HL-60 (cell line): ENCODE measurements around the gene AOC3.
"Not testable (repeated sequence)": the region's sequence is repeated elsewhere in the genome, so short reads cannot be mapped to it uniquely, and the experiment has no call there.

Source experiments
- DNase-seq, 2 experiments: peaks; one replicate each; pipeline ENCODE4 v3.0.0-alpha.2; 2010 to 2020; ENCODE audit warnings: low read depth in 1 of 2, low spot score in 1 of 2
- H3K27ac ChIP-seq: fragments of 250-450 bp; sonication (Bioruptor Pico); replicated peaks from 2 replicates; pipeline ENCODE4 v1.5.1; 2020; ENCODE audit warnings: mild to moderate bottlenecking, moderate library complexity
- H3K27me3 ChIP-seq: fragments of 250-450 bp; sonication (Bioruptor Pico); 2 replicates; pipeline ENCODE4 v1.5.1; 2021; ENCODE audit warnings: mild to moderate bottlenecking, moderate library complexity; ENCODE audit not compliant: insufficient read depth, poor library complexity, severe bottlenecking
- H3K4me3 ChIP-seq: replicated peaks from 2 replicates; pipeline ENCODE4 v1.5.1; 2011; ENCODE audit warnings: mild to moderate bottlenecking, control low read depth, low read length; ENCODE audit not compliant: insufficient read depth
- GABPA ChIP-seq: IDR thresholded peaks from 2 replicates; pipeline ENCODE4 v1.6.1; 2012; ENCODE audit warnings: low read depth
- POLR2AphosphoS5 ChIP-seq: IDR thresholded peaks from 2 replicates; pipeline ENCODE4 v1.6.1; 2012; ENCODE audit warnings: low read depth
- SPI1 ChIP-seq: IDR thresholded peaks from 2 replicates; pipeline ENCODE4 v1.6.1; 2012; ENCODE audit warnings: low read depth, mild to moderate bottlenecking, borderline replicate concordance
- TF ChIP-seq, protein P1 (sequence below): IDR thresholded peaks from one replicate; pipeline ENCODE4 v1.5.1; 2011; ENCODE audit warnings: low read length, control low read depth, inconsistent platforms; ENCODE audit not compliant: insufficient read depth
- TF ChIP-seq, protein P2 (sequence below): IDR thresholded peaks from 2 replicates; pipeline ENCODE4 v1.6.1; 2012; ENCODE audit warnings: low read depth; ENCODE audit not compliant: insufficient replicate concordance

Gene AOC3

DNA sequence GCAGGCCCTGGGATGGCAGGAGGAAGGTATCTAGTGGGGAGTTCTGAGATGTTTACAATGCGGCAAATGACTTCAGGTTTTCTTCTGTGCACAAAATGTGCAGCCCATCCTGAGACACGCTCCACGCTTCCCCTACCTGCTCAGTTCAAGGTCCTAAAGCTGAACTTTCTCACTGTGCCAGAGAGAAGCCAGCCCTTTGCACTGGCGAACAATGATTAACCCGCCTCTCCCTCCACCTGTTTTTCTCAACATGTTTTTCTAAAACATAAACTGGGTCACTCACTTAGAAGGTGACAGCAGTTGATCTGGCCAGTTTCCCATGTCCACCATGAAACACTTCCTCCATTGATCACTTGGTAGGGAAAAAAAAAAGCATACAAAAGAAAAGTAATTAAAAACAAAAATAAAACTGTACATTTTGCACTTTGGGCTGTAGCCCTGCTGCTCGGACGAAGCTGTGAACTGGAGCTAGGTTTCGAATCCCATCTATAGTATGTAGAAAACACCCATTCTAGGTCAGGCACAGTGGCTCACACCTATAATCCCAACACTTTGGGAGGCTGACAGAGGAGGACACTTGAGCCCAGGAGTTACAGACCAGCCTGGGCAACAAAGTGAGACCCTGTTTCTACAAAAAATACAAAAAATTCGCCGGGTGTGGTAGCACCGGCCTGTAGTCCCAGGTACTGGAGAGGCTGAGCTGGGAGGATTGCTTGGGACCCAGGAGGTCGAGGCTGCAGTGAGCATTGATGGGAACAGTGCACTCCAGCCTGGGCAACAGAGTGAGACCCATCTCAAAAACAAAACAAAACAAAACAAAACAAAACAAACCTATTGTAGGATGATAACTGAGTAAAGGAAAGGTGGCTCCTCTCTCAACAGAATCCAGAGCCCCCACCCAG is 43.5 kb downstream of the AOC3 start:
- Histone ChIP-seq H3K4me3 (no peak overlapping the region), H3K27me3 (no peaks in the 10 kb centered on the region), H3K27ac (peak overlapping the region; percentile 56)
- TF ChIP-seq, protein P1, sequence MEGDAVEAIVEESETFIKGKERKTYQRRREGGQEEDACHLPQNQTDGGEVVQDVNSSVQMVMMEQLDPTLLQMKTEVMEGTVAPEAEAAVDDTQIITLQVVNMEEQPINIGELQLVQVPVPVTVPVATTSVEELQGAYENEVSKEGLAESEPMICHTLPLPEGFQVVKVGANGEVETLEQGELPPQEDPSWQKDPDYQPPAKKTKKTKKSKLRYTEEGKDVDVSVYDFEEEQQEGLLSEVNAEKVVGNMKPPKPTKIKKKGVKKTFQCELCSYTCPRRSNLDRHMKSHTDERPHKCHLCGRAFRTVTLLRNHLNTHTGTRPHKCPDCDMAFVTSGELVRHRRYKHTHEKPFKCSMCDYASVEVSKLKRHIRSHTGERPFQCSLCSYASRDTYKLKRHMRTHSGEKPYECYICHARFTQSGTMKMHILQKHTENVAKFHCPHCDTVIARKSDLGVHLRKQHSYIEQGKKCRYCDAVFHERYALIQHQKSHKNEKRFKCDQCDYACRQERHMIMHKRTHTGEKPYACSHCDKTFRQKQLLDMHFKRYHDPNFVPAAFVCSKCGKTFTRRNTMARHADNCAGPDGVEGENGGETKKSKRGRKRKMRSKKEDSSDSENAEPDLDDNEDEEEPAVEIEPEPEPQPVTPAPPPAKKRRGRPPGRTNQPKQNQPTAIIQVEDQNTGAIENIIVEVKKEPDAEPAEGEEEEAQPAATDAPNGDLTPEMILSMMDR = no peak
- TF ChIP-seq POLR2AphosphoS5 (no peak), SPI1 (no peak), GABPA (no peak)
- TF ChIP-seq, protein P2, sequence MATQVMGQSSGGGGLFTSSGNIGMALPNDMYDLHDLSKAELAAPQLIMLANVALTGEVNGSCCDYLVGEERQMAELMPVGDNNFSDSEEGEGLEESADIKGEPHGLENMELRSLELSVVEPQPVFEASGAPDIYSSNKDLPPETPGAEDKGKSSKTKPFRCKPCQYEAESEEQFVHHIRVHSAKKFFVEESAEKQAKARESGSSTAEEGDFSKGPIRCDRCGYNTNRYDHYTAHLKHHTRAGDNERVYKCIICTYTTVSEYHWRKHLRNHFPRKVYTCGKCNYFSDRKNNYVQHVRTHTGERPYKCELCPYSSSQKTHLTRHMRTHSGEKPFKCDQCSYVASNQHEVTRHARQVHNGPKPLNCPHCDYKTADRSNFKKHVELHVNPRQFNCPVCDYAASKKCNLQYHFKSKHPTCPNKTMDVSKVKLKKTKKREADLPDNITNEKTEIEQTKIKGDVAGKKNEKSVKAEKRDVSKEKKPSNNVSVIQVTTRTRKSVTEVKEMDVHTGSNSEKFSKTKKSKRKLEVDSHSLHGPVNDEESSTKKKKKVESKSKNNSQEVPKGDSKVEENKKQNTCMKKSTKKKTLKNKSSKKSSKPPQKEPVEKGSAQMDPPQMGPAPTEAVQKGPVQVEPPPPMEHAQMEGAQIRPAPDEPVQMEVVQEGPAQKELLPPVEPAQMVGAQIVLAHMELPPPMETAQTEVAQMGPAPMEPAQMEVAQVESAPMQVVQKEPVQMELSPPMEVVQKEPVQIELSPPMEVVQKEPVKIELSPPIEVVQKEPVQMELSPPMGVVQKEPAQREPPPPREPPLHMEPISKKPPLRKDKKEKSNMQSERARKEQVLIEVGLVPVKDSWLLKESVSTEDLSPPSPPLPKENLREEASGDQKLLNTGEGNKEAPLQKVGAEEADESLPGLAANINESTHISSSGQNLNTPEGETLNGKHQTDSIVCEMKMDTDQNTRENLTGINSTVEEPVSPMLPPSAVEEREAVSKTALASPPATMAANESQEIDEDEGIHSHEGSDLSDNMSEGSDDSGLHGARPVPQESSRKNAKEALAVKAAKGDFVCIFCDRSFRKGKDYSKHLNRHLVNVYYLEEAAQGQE = no peak
- no peak for DNase-seq

DNA sequence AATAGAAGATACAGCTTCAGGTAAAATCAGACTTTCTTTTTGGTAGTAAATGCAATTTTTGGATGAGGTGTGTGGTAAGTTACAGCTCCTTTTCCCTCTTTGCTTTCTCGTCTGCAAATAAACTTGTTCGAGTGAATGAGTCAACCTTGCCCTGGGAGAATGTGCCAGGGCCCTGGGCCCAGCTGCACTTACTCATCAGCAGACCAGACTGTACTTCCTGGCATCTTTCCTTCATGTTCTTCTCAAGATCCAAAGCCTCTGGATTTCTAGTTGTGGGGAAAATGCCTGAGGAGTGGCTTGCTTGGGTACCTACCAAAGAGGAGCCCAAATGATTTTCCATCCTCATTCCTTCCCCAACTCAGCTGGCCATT is 44.2 kb downstream of the AOC3 start:
- H3K27ac ChIP-seq = no peak overlapping the region
- DNase-seq = no peak
- H3K4me3 ChIP-seq = no peak overlapping the region
- no peaks in the 10 kb centered on the region for H3K27me3 ChIP-seq
- TF ChIP-seq, protein P2 = no peak
- TF ChIP-seq, protein P1 = no peak
- TF ChIP-seq POLR2AphosphoS5 (no peak), GABPA (no peak), SPI1 (no peak)

DNA sequence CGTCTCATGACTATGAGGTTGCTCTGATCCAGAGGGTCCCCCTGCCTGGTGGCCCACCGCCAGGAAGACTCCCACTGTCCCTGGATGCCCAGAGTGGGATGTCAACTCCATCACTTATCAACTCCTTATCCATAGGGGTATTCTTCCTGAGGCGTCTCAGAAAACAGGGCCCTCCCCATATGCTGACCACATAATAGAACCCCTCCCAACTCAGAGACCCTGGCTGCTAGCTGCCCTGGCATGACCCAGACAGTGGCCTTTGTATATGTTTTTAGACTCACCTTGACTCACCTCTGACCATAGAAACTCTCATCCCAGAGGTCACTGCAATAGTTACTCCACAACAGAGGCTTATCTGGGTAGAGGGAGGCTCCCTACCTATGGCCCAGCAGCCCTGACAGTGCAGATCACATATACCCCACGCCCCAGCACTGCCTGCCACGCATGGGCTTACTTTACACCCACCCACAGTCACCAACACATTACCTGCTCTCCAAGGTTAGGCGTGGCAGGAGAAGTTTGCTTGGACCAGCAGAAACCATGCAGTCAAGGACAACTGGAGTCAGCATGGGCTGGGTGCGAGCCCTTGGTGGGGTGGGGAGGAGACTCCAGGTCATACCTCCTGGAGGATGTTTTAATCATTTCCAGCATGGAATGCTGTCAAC is 47.3 kb downstream of the AOC3 start:
- DNase-seq = no peak
- Histone ChIP-seq H3K27me3 (no peaks in the 10 kb centered on the region), H3K4me3 (no peak overlapping the region), H3K27ac (no peak overlapping the region)
- TF ChIP-seq SPI1 (no peak), GABPA (no peak), POLR2AphosphoS5 (no peak)
- TF ChIP-seq, protein P1 = no peak
- TF ChIP-seq, protein P2 = no peak

DNA sequence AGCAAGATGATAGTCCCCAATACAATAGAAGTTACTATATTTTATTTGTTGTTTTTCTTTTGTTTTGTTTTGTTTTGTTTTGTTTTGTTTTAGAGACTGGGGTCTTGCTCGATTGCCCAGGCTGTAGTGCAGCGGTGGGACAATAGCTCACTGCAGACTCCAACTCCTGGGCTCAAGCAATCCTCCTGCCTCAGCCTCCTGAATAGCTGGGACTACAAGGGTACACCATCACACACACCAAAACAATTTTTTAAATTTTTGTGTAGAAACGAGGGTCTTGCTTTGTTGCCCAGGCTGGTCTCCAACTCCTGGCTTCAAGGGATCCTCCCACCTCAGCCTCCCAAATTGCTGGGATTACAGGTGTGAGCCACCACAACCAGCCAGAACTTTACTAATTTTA is 49.0 kb downstream of the AOC3 start:
- H3K27ac ChIP-seq, DNase-seq, H3K4me3 ChIP-seq, H3K27me3 ChIP-seq: not testable (repeated sequence)
